HG03039 (cell line): ENCODE data around the gene CTIF.

Experiments used
- ATAC-seq: cut with Tn5 transposase; IDR thresholded peaks from one replicate; pipeline ENCODE4 v1.9.1; 2021; ENCODE audit warnings: mild to moderate bottlenecking, moderate library complexity; ENCODE audit not compliant: unreplicated experiment

The CTIF gene

GRCh38 chr18:48794251-48794970, 255.6 kb downstream of the CTIF start:
- no peak for ATAC-seq

GRCh38 chr18:48795696-48796095, 256.9 kb downstream of the CTIF start:
- no peak for ATAC-seq

GRCh38 chr18:48796491-48797205, 257.8 kb downstream of the CTIF start:
- no peak for ATAC-seq

GRCh38 chr18:48797841-48798255, 259.0 kb downstream of the CTIF start:
- no peak for ATAC-seq

GRCh38 chr18:48798334-48799245, 259.8 kb downstream of the CTIF start:
- no peak for ATAC-seq

GRCh38 chr18:48799724-48800315, 261.0 kb downstream of the CTIF start:
- ATAC-seq = no peak

- no peak for ATAC-seq
Measured at GRCh38 chr18:48800466-48800865, 261.6 kb downstream of the CTIF start.

GRCh38 chr18:48800876-48801727, 262.3 kb downstream of the CTIF start:
- ATAC-seq = peak; percentile 43

GRCh38 chr18:48801728-48802542, 263.1 kb downstream of the CTIF start:
- ATAC-seq = no peak

- ATAC-seq = no peak
Measured at GRCh38 chr18:48802543-48803290, 263.9 kb downstream of the CTIF start.

- no peak for ATAC-seq
Measured at GRCh38 chr18:48803518-48803917, 264.7 kb downstream of the CTIF start.

GRCh38 chr18:48803951-48804855, 265.4 kb downstream of the CTIF start:
- ATAC-seq = no peak

- no peak for ATAC-seq
Measured at GRCh38 chr18:48804856-48805610, 266.2 kb downstream of the CTIF start.

- no peak for ATAC-seq
Measured at GRCh38 chr18:48805826-48806535, 267.1 kb downstream of the CTIF start.

- ATAC-seq = no peak
Measured at GRCh38 chr18:48806551-48807261, 267.9 kb downstream of the CTIF start.

GRCh38 chr18:48808476-48808875, 269.6 kb downstream of the CTIF start:
- no peak for ATAC-seq
